H9 (cell line): ENCODE measurements around the gene ZNF350. TPM values are rescaled to one million over a fixed set of nuclear protein-coding genes. Genes with fewer than 3 reads are reported as not detected.

Source experiments
- DNase-seq: peaks from one replicate; pipeline ENCODE4 v3.0.0-alpha.2; 2017
- H2AFZ ChIP-seq: one replicate; pipeline ENCODE4 v1.6.1; 2013; ENCODE audit warnings: mild to moderate bottlenecking, low read length, control low read depth, moderate library complexity
- H2AK5ac ChIP-seq: 2 replicates; pipeline ENCODE4 v1.6.1; 2013; ENCODE audit warnings: low read length, control low read depth, mixed read lengths; ENCODE audit not compliant: insufficient read length
- H2BK120ac ChIP-seq: one replicate; pipeline ENCODE4 v1.6.1; 2013; ENCODE audit warnings: low read depth, mild to moderate bottlenecking, low read length, control low read depth, inconsistent platforms; ENCODE audit not compliant: poor library complexity, severe bottlenecking
- H2BK12ac ChIP-seq: 2 replicates; pipeline ENCODE4 v1.6.1; 2013; ENCODE audit warnings: low read length, control low read depth, mixed read lengths, low read depth; ENCODE audit not compliant: insufficient read length
- H2BK15ac ChIP-seq: 2 replicates; pipeline ENCODE4 v1.6.1; 2013; ENCODE audit warnings: low read depth, low read length, control low read depth
- H2BK20ac ChIP-seq: one replicate; pipeline ENCODE4 v1.6.1; 2013; ENCODE audit warnings: low read depth, mild to moderate bottlenecking, low read length, control low read depth, inconsistent platforms; ENCODE audit not compliant: poor library complexity, severe bottlenecking
- H2BK5ac ChIP-seq: 2 replicates; pipeline ENCODE4 v1.6.1; 2013; ENCODE audit warnings: low read length, control low read depth, mixed read lengths; ENCODE audit not compliant: insufficient read length
- H3K14ac ChIP-seq: 2 replicates; pipeline ENCODE4 v1.6.1; 2013; ENCODE audit warnings: low read length, control low read depth; ENCODE audit not compliant: insufficient read depth
- H3K18ac ChIP-seq: 2 replicates; pipeline ENCODE4 v1.6.1; 2013; ENCODE audit warnings: low read depth, mild to moderate bottlenecking, mixed read lengths, low read length, control low read depth; ENCODE audit not compliant: insufficient read length
- H3K23ac ChIP-seq: 2 replicates; pipeline ENCODE4 v1.6.1; 2013; ENCODE audit warnings: low read length, control low read depth, mixed read lengths, low read depth; ENCODE audit not compliant: insufficient read length
- H3K23me2 ChIP-seq: 2 replicates; pipeline ENCODE4 v1.6.1; 2013; ENCODE audit warnings: low read depth, mild to moderate bottlenecking, mixed read lengths, low read length, control low read depth; ENCODE audit not compliant: insufficient read length, poor library complexity, severe bottlenecking
- H3K27ac ChIP-seq: 2 replicates; pipeline ENCODE4 v1.5.1; 2013; ENCODE audit warnings: low read length, control low read depth, mixed read lengths, low read depth; ENCODE audit not compliant: insufficient read length
- H3K27me3 ChIP-seq: 2 replicates; pipeline ENCODE4 v1.6.1; 2013; ENCODE audit warnings: low read length, control low read depth, inconsistent platforms; ENCODE audit not compliant: insufficient read depth
- H3K4ac ChIP-seq: 2 replicates; pipeline ENCODE4 v1.6.1; 2013; ENCODE audit warnings: low read depth, mild to moderate bottlenecking, control low read depth, inconsistent platforms, low read length, moderate library complexity
- H3K4me1 ChIP-seq: 2 replicates; pipeline ENCODE4 v1.6.1; 2013; ENCODE audit warnings: low read length, control low read depth, inconsistent platforms; ENCODE audit not compliant: insufficient read depth
- H3K4me2 ChIP-seq: 2 replicates; pipeline ENCODE4 v1.6.1; 2013; ENCODE audit warnings: low read length, control low read depth, mixed read lengths; ENCODE audit not compliant: insufficient read length, insufficient read depth
- H3K56ac ChIP-seq: 2 replicates; pipeline ENCODE4 v1.6.1; 2013; ENCODE audit warnings: low read depth, mild to moderate bottlenecking, mixed read lengths, low read length, control low read depth; ENCODE audit not compliant: insufficient read length
- H3K79me1 ChIP-seq: 2 replicates; pipeline ENCODE4 v1.6.1; 2013; ENCODE audit warnings: low read depth, mild to moderate bottlenecking, moderate library complexity, low read length, control low read depth, inconsistent platforms; ENCODE audit not compliant: insufficient read depth, poor library complexity, severe bottlenecking
- H3K79me2 ChIP-seq: 2 replicates; pipeline ENCODE4 v1.6.1; 2013; ENCODE audit warnings: low read length, control low read depth, inconsistent platforms; ENCODE audit not compliant: insufficient read depth
- H3K9ac ChIP-seq: 2 replicates; pipeline ENCODE4 v1.6.1; 2013; ENCODE audit warnings: low read length, control low read depth, mixed read lengths; ENCODE audit not compliant: insufficient read length; ENCODE audit errors: extremely low read depth
- H3K9me3 ChIP-seq: one replicate; pipeline ENCODE4 v1.6.1; 2013; ENCODE audit warnings: low read depth, low read length, inconsistent platforms; ENCODE audit not compliant: control insufficient read depth
- H3T11ph ChIP-seq: one replicate; pipeline ENCODE4 v1.6.1; 2013; ENCODE audit warnings: mild to moderate bottlenecking, low read length, control low read depth, inconsistent platforms
- H4K20me1 ChIP-seq: one replicate; pipeline ENCODE4 v1.6.1; 2013; ENCODE audit not compliant: control insufficient read depth, insufficient read length, insufficient read depth
- H4K5ac ChIP-seq: 2 replicates; pipeline ENCODE4 v1.6.1; 2013; ENCODE audit warnings: low read depth, mild to moderate bottlenecking, mixed read lengths, low read length, control low read depth; ENCODE audit not compliant: insufficient read length
- H4K8ac ChIP-seq: replicated peaks from 2 replicates; pipeline ENCODE4 v1.6.1; 2013; ENCODE audit warnings: low read length, control low read depth, mixed read lengths, low read depth; ENCODE audit not compliant: insufficient read length
- H4K91ac ChIP-seq: 2 replicates; pipeline ENCODE4 v1.6.1; 2013; ENCODE audit warnings: low read depth, mild to moderate bottlenecking, moderate library complexity, mixed read lengths, low read length, control low read depth; ENCODE audit not compliant: insufficient read length
- H3K27ac Mint-ChIP-seq, 3 experiments: 2 replicates in 2 of 3; 3 replicates in 1 of 3; pipeline ENCODE4 v1.8.0; 2020 to 2021; ENCODE audit warnings: mixed read lengths in 3 of 3, mild to moderate bottlenecking in 1 of 3, moderate library complexity in 1 of 3
- H3K27me3 Mint-ChIP-seq: 2 replicates; pipeline ENCODE4 v1.8.0; 2021; ENCODE audit warnings: low read depth, mild to moderate bottlenecking, moderate library complexity, mixed read lengths
- H3K36me3 Mint-ChIP-seq, 3 experiments: 2 replicates in 2 of 3; 3 replicates in 1 of 3; pipeline ENCODE4 v1.8.0; 2020 to 2021; ENCODE audit warnings: low read depth in 3 of 3, mixed read lengths in 3 of 3; ENCODE audit not compliant: insufficient read depth in 1 of 3
- H3K4me1 Mint-ChIP-seq, 2 experiments: 2 replicates each; pipeline ENCODE4 v1.8.0; 2020; ENCODE audit warnings: mixed read lengths in 2 of 2
- H3K4me3 Mint-ChIP-seq, 2 experiments: 2 replicates in 1 of 2; 3 replicates in 1 of 2; pipeline ENCODE4 v1.8.0; 2020 to 2021; ENCODE audit warnings: mild to moderate bottlenecking in 2 of 2, mixed read lengths in 2 of 2, moderate library complexity in 1 of 2
- H3K9me3 Mint-ChIP-seq, 2 experiments: 2 replicates in 1 of 2; 3 replicates in 1 of 2; pipeline ENCODE4 v1.8.0; 2020; ENCODE audit warnings: mild to moderate bottlenecking in 2 of 2, mixed read lengths in 2 of 2, moderate library complexity in 1 of 2
- WGBS: extraction: QIAGEN DNeasy Blood & Tissue Kit; methylation state at CpG from one replicate; pipeline ENCODE4 v1.1.7; 2013; ENCODE audit warnings: missing lambda C conversion rate, low lambda C conversion rate, mixed read lengths; ENCODE audit not compliant: insufficient read length; ENCODE audit errors: extremely low coverage; 5-methylcytosine and 5-hydroxymethylcytosine counted together
- total RNA-seq: library from RNA; stranded (reverse); gene quantifications from 2 replicates; pipeline ENCODE4 v1.2.1, GENCODE V29; 2021
- TF ChIP-seq, protein P1 (sequence below): fragments of 200-600 bp; sonication (generic); conservative IDR thresholded peaks from 3 replicates; pipeline ENCODE4 v1.8.0; 2021; ENCODE audit warnings: antibody characterized with exemption, mild to moderate bottlenecking

ZNF350 gene
- total RNA-seq, 1 experiment from 2014 or later = 12.9 TPM

DNA sequence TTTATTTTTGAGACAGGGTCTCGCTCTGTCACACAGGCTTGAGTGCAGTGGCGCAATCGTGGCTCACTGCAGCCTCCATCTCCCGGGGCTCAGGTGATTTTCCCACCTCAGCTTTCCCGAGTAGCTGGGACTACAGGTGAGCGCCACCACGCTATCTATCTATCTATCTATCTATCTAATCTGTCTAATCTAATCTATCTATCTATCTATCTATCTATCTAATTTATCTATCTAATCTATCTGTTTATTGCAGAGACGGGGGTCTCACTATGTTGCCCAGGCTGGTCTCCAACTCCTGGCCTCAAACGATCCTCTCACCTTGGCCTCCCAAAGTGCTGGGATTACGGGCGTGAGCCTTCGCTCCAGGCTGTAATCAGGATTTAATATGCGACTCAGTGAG lies 58.8 kb downstream of the ZNF350 start:
- H3K9me3 ChIP-seq = peaks cover 24% of the 10 kb centered on the region

More for the DNA sequence above, 58.8 kb downstream of the ZNF350 start:
- H3K9ac ChIP-seq = peak overlapping the region; percentile 93
- H2BK12ac ChIP-seq = no peak overlapping the region
- H2AK5ac ChIP-seq = no peak overlapping the region
- H3K79me1 ChIP-seq = peaks cover 9% of the 10 kb centered on the region
- Mint-ChIP-seq H3K36me3 (peaks cover 48 to 72% (median 71%) of the 10 kb centered on the region in 3 experiments), H3K4me1 (peaks cover 14 to 16% of the 10 kb centered on the region in 2 experiments), H3K27me3 (peaks cover 5% of the 10 kb centered on the region; the same call in 1 of the 2 replicates), H3K27ac (peak overlapping the region; percentile 99 to 100 (median 100)), H3K4me3 (peak overlapping the region; percentile 100), H3K9me3 (peaks cover 40 to 64% of the 10 kb centered on the region in 2 experiments)
- no peak overlapping the region for H2BK120ac ChIP-seq
- no peak overlapping the region for H2AFZ ChIP-seq
- H3T11ph ChIP-seq = no peak overlapping the region
- H4K8ac ChIP-seq = no peak overlapping the region
- no CpG with 5 or more reads among the region's 13 CpGs for WGBS
- no peak overlapping the region for H2BK15ac ChIP-seq
- H4K91ac ChIP-seq = no peak overlapping the region
- TF ChIP-seq, protein P1, sequence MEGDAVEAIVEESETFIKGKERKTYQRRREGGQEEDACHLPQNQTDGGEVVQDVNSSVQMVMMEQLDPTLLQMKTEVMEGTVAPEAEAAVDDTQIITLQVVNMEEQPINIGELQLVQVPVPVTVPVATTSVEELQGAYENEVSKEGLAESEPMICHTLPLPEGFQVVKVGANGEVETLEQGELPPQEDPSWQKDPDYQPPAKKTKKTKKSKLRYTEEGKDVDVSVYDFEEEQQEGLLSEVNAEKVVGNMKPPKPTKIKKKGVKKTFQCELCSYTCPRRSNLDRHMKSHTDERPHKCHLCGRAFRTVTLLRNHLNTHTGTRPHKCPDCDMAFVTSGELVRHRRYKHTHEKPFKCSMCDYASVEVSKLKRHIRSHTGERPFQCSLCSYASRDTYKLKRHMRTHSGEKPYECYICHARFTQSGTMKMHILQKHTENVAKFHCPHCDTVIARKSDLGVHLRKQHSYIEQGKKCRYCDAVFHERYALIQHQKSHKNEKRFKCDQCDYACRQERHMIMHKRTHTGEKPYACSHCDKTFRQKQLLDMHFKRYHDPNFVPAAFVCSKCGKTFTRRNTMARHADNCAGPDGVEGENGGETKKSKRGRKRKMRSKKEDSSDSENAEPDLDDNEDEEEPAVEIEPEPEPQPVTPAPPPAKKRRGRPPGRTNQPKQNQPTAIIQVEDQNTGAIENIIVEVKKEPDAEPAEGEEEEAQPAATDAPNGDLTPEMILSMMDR = no peak
- peak overlapping the region; percentile 80 for H3K4me2 ChIP-seq
- H2BK5ac ChIP-seq = no peak overlapping the region
- peak overlapping the region; percentile 56 for H3K23ac ChIP-seq
- H2BK20ac ChIP-seq = no peak overlapping the region
- peaks cover 3% of the 10 kb centered on the region; the same call in 1 of the 2 replicates for H3K4me1 ChIP-seq
- no peak overlapping the region for H3K18ac ChIP-seq
- no peak overlapping the region for H4K5ac ChIP-seq
- H3K23me2 ChIP-seq = no peaks in the 10 kb centered on the region
- no peak overlapping the region for H3K4ac ChIP-seq
- H3K27me3 ChIP-seq = no peaks in the 10 kb centered on the region
- H3K14ac ChIP-seq = no peak overlapping the region
- H3K56ac ChIP-seq = no peak overlapping the region
- peaks cover 8% of the 10 kb centered on the region for H3K79me2 ChIP-seq
- H3K27ac ChIP-seq = no peak overlapping the region
- no peak for DNase-seq
- H4K20me1 ChIP-seq = no peaks in the 10 kb centered on the region
